HepG2 (cell line): ENCODE results near the gene LZTS2. TPM values are rescaled to one million over a fixed set of nuclear protein-coding genes. Genes with fewer than 3 reads are reported as not detected.

Source experiments
- ATAC-seq: fragments of 200-7000 bp; cut with Tn5 transposase; 3 replicates; pipeline ENCODE4 v1.9.1; 2020; ENCODE audit warnings: mild to moderate bottlenecking, moderate library complexity
- BruUV-seq: library from RNA; stranded (reverse); fragments of 400-500 nt; replicated peaks from 2 replicates; lab custom pipeline; 2021; lab: Mats Ljungman, UMichigan
- CTCF ChIA-PET: fragments of 300-600 bp; formaldehyde crosslinking; extraction: SDS; loops from one replicate; lab custom pipeline; 2021; ENCODE audit warnings: low total read pairs, inconsistent platforms, low intra/inter-chr PET ratio; lab: Yijun Ruan, JAX
- POLR2A ChIA-PET: fragments of 350-600 bp; sonication (Branson Sonifier 250); formaldehyde crosslinking; loops from one replicate; lab custom pipeline; 2020; ENCODE audit warnings: antibody characterized with exemption, inconsistent platforms; lab: Yijun Ruan, JAX
- DNase-seq: peaks from one replicate; pipeline ENCODE4 v3.0.0-alpha.2; 2015; ENCODE audit warnings: low spot score
- FAIRE-seq: peaks from 3 replicates; lab custom pipeline; 2011; peaks lifted over from hg19 to GRCh38; lab: Jason Lieb, UNC
- H2AFZ ChIP-seq: one replicate; pipeline ENCODE4 v1.6.1; 2011; ENCODE audit warnings: low read length, inconsistent platforms
- H3K27ac ChIP-seq: fragments of 300-600 bp; 3 replicates; pipeline ENCODE4 v1.8.0; 2011; ENCODE audit warnings: mixed run types, mild to moderate bottlenecking, mixed read lengths, low read length, inconsistent platforms; ENCODE audit not compliant: insufficient read depth; ENCODE audit errors: extremely low read length
- H3K27me3 ChIP-seq, 2 experiments: fragments of 200-600 bp in 1 of 2; 2 replicates in 1 of 2; 3 replicates in 1 of 2; pipeline versions ENCODE4 v1.6.0 to v1.8.0; 2011; ENCODE audit warnings: low read length in 2 of 2, mild to moderate bottlenecking in 2 of 2, moderate library complexity in 2 of 2, inconsistent platforms in 1 of 2; ENCODE audit not compliant: insufficient read depth in 2 of 2, control insufficient read depth in 1 of 2
- H3K36me3 ChIP-seq, 2 experiments: fragments of 200-600 bp in 1 of 2; replicated peaks in 1 of 2; 2 replicates in 1 of 2; 3 replicates in 1 of 2; pipeline versions ENCODE4 v1.5.1 to v1.8.0; 2011; ENCODE audit warnings: low read length in 2 of 2, inconsistent platforms in 1 of 2; ENCODE audit not compliant: insufficient read depth in 2 of 2, control insufficient read depth in 1 of 2
- H3K4me1 ChIP-seq: 2 replicates; pipeline ENCODE4 v1.5.1; 2012; ENCODE audit warnings: low read length, inconsistent platforms; ENCODE audit not compliant: insufficient read depth
- H3K4me2 ChIP-seq: 2 replicates; pipeline ENCODE4 v1.6.0; 2011; ENCODE audit warnings: low read depth, low read length, inconsistent platforms
- H3K4me3 ChIP-seq, 3 experiments: fragments of 200-600 bp in 1 of 3; sonication (generic), shearing (Covaris generic) in 1 of 3; replicated peaks in 1 of 3; 2 replicates each; pipeline ENCODE4 v1.5.1; 2011 to 2016; ENCODE audit warnings: low read length in 3 of 3, inconsistent platforms in 2 of 3, low read depth in 2 of 3, mild to moderate bottlenecking in 2 of 3, control low read depth in 1 of 3, mixed read lengths in 1 of 3; ENCODE audit not compliant: insufficient read depth in 1 of 3
- H3K79me2 ChIP-seq: one replicate; pipeline ENCODE4 v1.6.1; 2011; ENCODE audit warnings: low read length, inconsistent platforms; ENCODE audit not compliant: insufficient read depth
- H3K9ac ChIP-seq: 2 replicates; pipeline ENCODE4 v1.6.0; 2011; ENCODE audit warnings: mild to moderate bottlenecking, low read depth, low read length, inconsistent platforms; ENCODE audit not compliant: insufficient read depth
- H3K9me3 ChIP-seq: 2 replicates; pipeline ENCODE4 v1.5.1; 2012; ENCODE audit warnings: mild to moderate bottlenecking, low read length
- H4K20me1 ChIP-seq: 2 replicates; pipeline ENCODE4 v1.6.0; 2011; ENCODE audit warnings: inconsistent platforms, mild to moderate bottlenecking, low read length, moderate library complexity; ENCODE audit not compliant: insufficient read depth
- CCAR2 ChIP-seq: fragments of 200-400 bp; formaldehyde crosslinking; optimal IDR thresholded peaks from 2 replicates; pipeline ENCODE3; 2018; ENCODE audit warnings: low read depth, mild to moderate bottlenecking, low read length, moderate library complexity
- DNMT3B ChIP-seq: conservative IDR thresholded peaks from 2 replicates; pipeline ENCODE4 v1.6.1; 2016; ENCODE audit warnings: missing biosample characterization, control low read depth
- GPN1 ChIP-seq: sonication (generic); formaldehyde crosslinking; IDR thresholded peaks from 2 replicates; pipeline ENCODE4 v1.5.1; 2020; ENCODE audit warnings: missing genetic modification reagents, borderline replicate concordance
- ISL2 ChIP-seq: sonication (generic); formaldehyde crosslinking; IDR thresholded peaks from 2 replicates; pipeline ENCODE4 v1.5.0; 2020; ENCODE audit warnings: missing genetic modification reagents
- MAF1 ChIP-seq: sonication (generic); formaldehyde crosslinking; IDR thresholded peaks from 2 replicates; pipeline ENCODE4 v1.5.0; 2020; ENCODE audit warnings: missing genetic modification reagents, borderline replicate concordance
- NCOA5 ChIP-seq: sonication (generic); formaldehyde crosslinking; IDR thresholded peaks from 2 replicates; pipeline ENCODE4 v1.4.0; 2020; ENCODE audit warnings: missing genetic modification reagents
- POLR2A ChIP-seq, 2 experiments: IDR thresholded peaks; 2 replicates each; pipeline ENCODE4 v1.6.1; 2011; ENCODE audit warnings: low read depth in 2 of 2, low read length in 2 of 2, mild to moderate bottlenecking in 1 of 2, moderate library complexity in 1 of 2; ENCODE audit not compliant: insufficient read depth in 1 of 2
- SMYD3 ChIP-seq: sonication (generic); formaldehyde crosslinking; IDR thresholded peaks from 2 replicates; pipeline ENCODE4 v1.8.1; 2023; ENCODE audit warnings: mild to moderate bottlenecking, missing genetic modification reagents
- STAG1 ChIP-seq: sonication (generic); formaldehyde crosslinking; IDR thresholded peaks from 2 replicates; pipeline ENCODE4 v1.4.0; 2020; ENCODE audit warnings: missing genetic modification reagents
- TFAP4 ChIP-seq: sonication (generic); IDR thresholded peaks from 2 replicates; pipeline ENCODE4 v1.6.1; 2016; ENCODE audit warnings: low read depth, borderline replicate concordance
- ZBTB25 ChIP-seq: IDR thresholded peaks from 2 replicates; pipeline ENCODE4 v1.6.1; 2018; ENCODE audit warnings: missing genetic modification reagents
- ZBTB43 ChIP-seq: sonication (generic); formaldehyde crosslinking; conservative IDR thresholded peaks from 2 replicates; pipeline ENCODE4 v1.4.0; 2020; ENCODE audit warnings: missing genetic modification reagents
- ZIK1 ChIP-seq: sonication (generic); formaldehyde crosslinking; IDR thresholded peaks from 2 replicates; pipeline ENCODE4 v1.5.0; 2020; ENCODE audit warnings: mild to moderate bottlenecking, low read depth, missing genetic modification reagents, borderline replicate concordance
- ZKSCAN8 ChIP-seq: IDR thresholded peaks from 2 replicates; pipeline ENCODE4 v1.6.1; 2016; ENCODE audit warnings: borderline replicate concordance, missing genetic modification reagents, missing compliant biosample characterization
- ZNF20 ChIP-seq: sonication (generic); formaldehyde crosslinking; IDR thresholded peaks from 2 replicates; pipeline ENCODE4 v1.4.0; 2020; ENCODE audit warnings: mild to moderate bottlenecking, moderate library complexity, missing genetic modification reagents
- ZNF260 ChIP-seq: sonication (generic); formaldehyde crosslinking; IDR thresholded peaks from 2 replicates; pipeline ENCODE4 v1.4.0; 2020; ENCODE audit warnings: missing genetic modification reagents, low read depth, mild to moderate bottlenecking, borderline replicate concordance
- ZNF282 ChIP-seq: fragments of 450-650 bp; IDR thresholded peaks from 2 replicates; pipeline ENCODE4 v1.6.1; 2018; ENCODE audit not compliant: partially characterized antibody
- ZNF30 ChIP-seq: sonication (generic); formaldehyde crosslinking; IDR thresholded peaks from 2 replicates; pipeline ENCODE4 v1.5.0; 2020; ENCODE audit warnings: mild to moderate bottlenecking, missing genetic modification reagents
- ZNF44 ChIP-seq: sonication (generic); formaldehyde crosslinking; IDR thresholded peaks from 2 replicates; pipeline ENCODE4 v1.5.1; 2020; ENCODE audit warnings: mild to moderate bottlenecking, missing genetic modification reagents
- ZNF484 ChIP-seq: sonication (generic); formaldehyde crosslinking; IDR thresholded peaks from 2 replicates; pipeline ENCODE4 v1.5.1; 2020; ENCODE audit warnings: mild to moderate bottlenecking, low read depth, missing genetic modification reagents, borderline replicate concordance
- ZNF652 ChIP-seq: IDR thresholded peaks from 2 replicates; pipeline ENCODE4 v1.6.1; 2016; ENCODE audit warnings: low read depth, borderline replicate concordance
- ZSCAN25 ChIP-seq: sonication (generic); formaldehyde crosslinking; IDR thresholded peaks from 2 replicates; pipeline ENCODE4 v1.8.0; 2022; ENCODE audit warnings: mild to moderate bottlenecking, missing genetic modification reagents
- ZZZ3 ChIP-seq: sonication (generic); formaldehyde crosslinking; IDR thresholded peaks from 2 replicates; pipeline ENCODE4 v1.4.0; 2020; ENCODE audit warnings: missing genetic modification reagents, mild to moderate bottlenecking, borderline replicate concordance
- WGBS: methylation state at CpG from one replicate; pipeline ENCODE4 v1.1.6; 2017; ENCODE audit warnings: low lambda C conversion rate; 5-methylcytosine and 5-hydroxymethylcytosine counted together
- in situ Hi-C: cut with HindIII; loops from 2 replicates; pipeline ENCODE4 v1.10.0; 2017; ENCODE audit warnings: low pct_unique_long_range_greater_than_20kb; ENCODE audit not compliant: extremely low pct_ligation_motif_present
- intact Hi-C: fragments of 100-400 bp; cut with micrococcal nuclease; formaldehyde crosslinking; loops from one replicate; pipeline ENCODE4 v1.10.0; 2022; ENCODE audit not compliant: unreplicated experiment
- polyA plus RNA-seq, 8 experiments: library from polyadenylated mRNA; depleted of rRNA in 3 of 8; stranded (reverse) in 7 of 8; unstranded in 1 of 8; fragments of >200 nt; fragmentation: Illumina TruSeq in 4 of 8; extraction: Trizol in 4 of 8; gene quantifications; 2 replicates each; pipeline versions ENCODE4 v1.2.1 to v1.2.3, GENCODE V29; 2011 to 2016; ENCODE audit warnings: low read depth in 4 of 8, missing spikeins in 1 of 8, mixed read lengths in 1 of 8; ENCODE audit not compliant: insufficient read depth in 1 of 8
- total RNA-seq, 5 experiments: library from RNA; depleted of rRNA; stranded (reverse); fragments of >200 nt; fragmentation: Illumina TruSeq; extraction: Trizol; gene quantifications; 2 replicates each; pipeline ENCODE4 v1.2.3, GENCODE V29; 2016; ENCODE audit warnings: low read depth in 1 of 5

LZTS2 gene
- total and polyA plus RNA-seq, 2 of the 13 experiments (the other 11 are each of a cell fraction or from before 2014, with no cell fraction given) = 43.6 to 65.6 TPM

- peak overlapping the region; percentile 98 for H3K4me2 ChIP-seq
- no peak for DNase-seq
- no peak for TF ChIP-seq ZNF484
- TF ChIP-seq POLR2A (IDR thresholded peaks at IDR 0.05; ENCODE audit: insufficient read depth in 1 of 2, low read depth in 2 of 2, low read length in 2 of 2) = 0 out of 4 replicates have a peak, but pooled peaks have one; percentile 3 to 10
- no peak for TF ChIP-seq STAG1 (CRISPR knock-in tag)
- TF ChIP-seq ZSCAN25 = no peak
- TF ChIP-seq ZBTB25 (CRISPR knock-in tag) = no peak
- TF ChIP-seq ZNF20 = no peak
- TF ChIP-seq ZNF282 = no peak
- TF ChIP-seq ZNF652 (CRISPR knock-in tag) = no peak
- no peak for TF ChIP-seq CCAR2
- TF ChIP-seq TFAP4 = no peak
- TF ChIP-seq DNMT3B (CRISPR knock-in tag) = no peak
- no peak for TF ChIP-seq ZNF30 (CRISPR knock-in tag)
- no peak for TF ChIP-seq NCOA5 (CRISPR knock-in tag)
- no peak for TF ChIP-seq SMYD3 (CRISPR knock-in tag)
- TF ChIP-seq ZNF44 = no peak
- TF ChIP-seq GPN1 (CRISPR knock-in tag) = no peak
- TF ChIP-seq ISL2 (CRISPR knock-in tag) = no peak
- TF ChIP-seq MAF1 (CRISPR knock-in tag) = no peak
- 0 out of 2 replicates have a peak, but pooled peaks have one; percentile 8 for TF ChIP-seq ZIK1
- TF ChIP-seq ZBTB43 (CRISPR knock-in tag) = no peak
- TF ChIP-seq ZNF260 (CRISPR knock-in tag) = no peak
- TF ChIP-seq ZZZ3 (CRISPR knock-in tag) = no peak
- no peak for TF ChIP-seq ZKSCAN8 (CRISPR knock-in tag)
These were observed 27.3 kb upstream of the LZTS2 start for GRCh38 chr10:100972115-100972903.

More at GRCh38 chr10:100972115-100972903, 27.3 kb upstream of the LZTS2 start:
- in situ Hi-C loops (no loop called here), intact Hi-C loops (no loop called here)
- peak overlapping the region; percentile 21 to 94 (median 37); a peak in 5 of 6 replicates for H3K4me3 ChIP-seq
- H3K36me3 ChIP-seq = peaks cover 18 to 42% of the 10 kb centered on the region in 2 experiments
- CTCF ChIA-PET = interaction anchor here (0.9 to 1.3 kb wide), 2 partner anchors 16 to 25 kb away, joined by 3 to 4 read pairs; no protein-coding TSS in a partner anchor
- H3K4me1 ChIP-seq = peaks cover 70% of the 10 kb centered on the region
- peak overlapping the region; percentile 52 for H3K9ac ChIP-seq
- ATAC-seq (no peak), FAIRE-seq (no peak)
- H3K27me3 ChIP-seq = no peaks in the 10 kb centered on the region; a peak in 1 of 5 replicates
- H3K9me3 ChIP-seq = no peaks in the 10 kb centered on the region
- H3K79me2 ChIP-seq = peaks cover 45% of the 10 kb centered on the region
- H4K20me1 ChIP-seq = no peaks in the 10 kb centered on the region
- BruUV-seq = no TSS peak
- no peak overlapping the region for H2AFZ ChIP-seq
- 72% methylated on average over 13 of the region's 13 CpGs for WGBS
- POLR2A ChIA-PET = interaction anchor here (0.6 to 12.6 kb wide), 5 partner anchors 19 to 89 kb away, joined by 3 to 277 read pairs (median 5); partner anchors contain the start of genes KAZALD1, LZTS2, MRPL43 and SLF2
- peak overlapping the region; percentile 96 for H3K27ac ChIP-seq
